H9 (cell line): ENCODE measurements around the gene PLEKHO2. TPM values are rescaled to one million over a fixed set of nuclear protein-coding genes. Genes with fewer than 3 reads are reported as not detected.
"Not testable (repeated sequence)": the region's sequence is repeated elsewhere in the genome, so short reads cannot be mapped to it uniquely, and the experiment has no call there.

Experiments used
- DNase-seq: peaks from one replicate; pipeline ENCODE4 v3.0.0-alpha.2; 2017
- H2AFZ ChIP-seq: one replicate; pipeline ENCODE4 v1.6.1; 2013; ENCODE audit warnings: mild to moderate bottlenecking, low read length, control low read depth, moderate library complexity
- H2AK5ac ChIP-seq: 2 replicates; pipeline ENCODE4 v1.6.1; 2013; ENCODE audit warnings: low read length, control low read depth, mixed read lengths; ENCODE audit not compliant: insufficient read length
- H2BK120ac ChIP-seq: one replicate; pipeline ENCODE4 v1.6.1; 2013; ENCODE audit warnings: low read depth, mild to moderate bottlenecking, low read length, control low read depth, inconsistent platforms; ENCODE audit not compliant: poor library complexity, severe bottlenecking
- H2BK12ac ChIP-seq: 2 replicates; pipeline ENCODE4 v1.6.1; 2013; ENCODE audit warnings: low read length, control low read depth, mixed read lengths, low read depth; ENCODE audit not compliant: insufficient read length
- H2BK15ac ChIP-seq: 2 replicates; pipeline ENCODE4 v1.6.1; 2013; ENCODE audit warnings: low read depth, low read length, control low read depth
- H2BK20ac ChIP-seq: one replicate; pipeline ENCODE4 v1.6.1; 2013; ENCODE audit warnings: low read depth, mild to moderate bottlenecking, low read length, control low read depth, inconsistent platforms; ENCODE audit not compliant: poor library complexity, severe bottlenecking
- H2BK5ac ChIP-seq: 2 replicates; pipeline ENCODE4 v1.6.1; 2013; ENCODE audit warnings: low read length, control low read depth, mixed read lengths; ENCODE audit not compliant: insufficient read length
- H3K14ac ChIP-seq: 2 replicates; pipeline ENCODE4 v1.6.1; 2013; ENCODE audit warnings: low read length, control low read depth; ENCODE audit not compliant: insufficient read depth
- H3K18ac ChIP-seq: 2 replicates; pipeline ENCODE4 v1.6.1; 2013; ENCODE audit warnings: low read depth, mild to moderate bottlenecking, mixed read lengths, low read length, control low read depth; ENCODE audit not compliant: insufficient read length
- H3K23ac ChIP-seq: 2 replicates; pipeline ENCODE4 v1.6.1; 2013; ENCODE audit warnings: low read length, control low read depth, mixed read lengths, low read depth; ENCODE audit not compliant: insufficient read length
- H3K23me2 ChIP-seq: 2 replicates; pipeline ENCODE4 v1.6.1; 2013; ENCODE audit warnings: low read depth, mild to moderate bottlenecking, mixed read lengths, low read length, control low read depth; ENCODE audit not compliant: insufficient read length, poor library complexity, severe bottlenecking
- H3K27ac ChIP-seq: 2 replicates; pipeline ENCODE4 v1.5.1; 2013; ENCODE audit warnings: low read length, control low read depth, mixed read lengths, low read depth; ENCODE audit not compliant: insufficient read length
- H3K27me3 ChIP-seq: 2 replicates; pipeline ENCODE4 v1.6.1; 2013; ENCODE audit warnings: low read length, control low read depth, inconsistent platforms; ENCODE audit not compliant: insufficient read depth
- H3K4ac ChIP-seq: 2 replicates; pipeline ENCODE4 v1.6.1; 2013; ENCODE audit warnings: low read depth, mild to moderate bottlenecking, control low read depth, inconsistent platforms, low read length, moderate library complexity
- H3K4me1 ChIP-seq: 2 replicates; pipeline ENCODE4 v1.6.1; 2013; ENCODE audit warnings: low read length, control low read depth, inconsistent platforms; ENCODE audit not compliant: insufficient read depth
- H3K4me2 ChIP-seq: 2 replicates; pipeline ENCODE4 v1.6.1; 2013; ENCODE audit warnings: low read length, control low read depth, mixed read lengths; ENCODE audit not compliant: insufficient read length, insufficient read depth
- H3K56ac ChIP-seq: 2 replicates; pipeline ENCODE4 v1.6.1; 2013; ENCODE audit warnings: low read depth, mild to moderate bottlenecking, mixed read lengths, low read length, control low read depth; ENCODE audit not compliant: insufficient read length
- H3K79me1 ChIP-seq: 2 replicates; pipeline ENCODE4 v1.6.1; 2013; ENCODE audit warnings: low read depth, mild to moderate bottlenecking, moderate library complexity, low read length, control low read depth, inconsistent platforms; ENCODE audit not compliant: insufficient read depth, poor library complexity, severe bottlenecking
- H3K79me2 ChIP-seq: 2 replicates; pipeline ENCODE4 v1.6.1; 2013; ENCODE audit warnings: low read length, control low read depth, inconsistent platforms; ENCODE audit not compliant: insufficient read depth
- H3K9ac ChIP-seq: 2 replicates; pipeline ENCODE4 v1.6.1; 2013; ENCODE audit warnings: low read length, control low read depth, mixed read lengths; ENCODE audit not compliant: insufficient read length; ENCODE audit errors: extremely low read depth
- H3K9me3 ChIP-seq: one replicate; pipeline ENCODE4 v1.6.1; 2013; ENCODE audit warnings: low read depth, low read length, inconsistent platforms; ENCODE audit not compliant: control insufficient read depth
- H3T11ph ChIP-seq: one replicate; pipeline ENCODE4 v1.6.1; 2013; ENCODE audit warnings: mild to moderate bottlenecking, low read length, control low read depth, inconsistent platforms
- H4K20me1 ChIP-seq: one replicate; pipeline ENCODE4 v1.6.1; 2013; ENCODE audit not compliant: control insufficient read depth, insufficient read length, insufficient read depth
- H4K5ac ChIP-seq: 2 replicates; pipeline ENCODE4 v1.6.1; 2013; ENCODE audit warnings: low read depth, mild to moderate bottlenecking, mixed read lengths, low read length, control low read depth; ENCODE audit not compliant: insufficient read length
- H4K8ac ChIP-seq: replicated peaks from 2 replicates; pipeline ENCODE4 v1.6.1; 2013; ENCODE audit warnings: low read length, control low read depth, mixed read lengths, low read depth; ENCODE audit not compliant: insufficient read length
- H4K91ac ChIP-seq: 2 replicates; pipeline ENCODE4 v1.6.1; 2013; ENCODE audit warnings: low read depth, mild to moderate bottlenecking, moderate library complexity, mixed read lengths, low read length, control low read depth; ENCODE audit not compliant: insufficient read length
- H3K27ac Mint-ChIP-seq, 3 experiments: 2 replicates in 2 of 3; 3 replicates in 1 of 3; pipeline ENCODE4 v1.8.0; 2020 to 2021; ENCODE audit warnings: mixed read lengths in 3 of 3, mild to moderate bottlenecking in 1 of 3, moderate library complexity in 1 of 3
- H3K27me3 Mint-ChIP-seq: 2 replicates; pipeline ENCODE4 v1.8.0; 2021; ENCODE audit warnings: low read depth, mild to moderate bottlenecking, moderate library complexity, mixed read lengths
- H3K36me3 Mint-ChIP-seq, 3 experiments: 2 replicates in 2 of 3; 3 replicates in 1 of 3; pipeline ENCODE4 v1.8.0; 2020 to 2021; ENCODE audit warnings: low read depth in 3 of 3, mixed read lengths in 3 of 3; ENCODE audit not compliant: insufficient read depth in 1 of 3
- H3K4me1 Mint-ChIP-seq, 2 experiments: 2 replicates each; pipeline ENCODE4 v1.8.0; 2020; ENCODE audit warnings: mixed read lengths in 2 of 2
- H3K4me3 Mint-ChIP-seq, 2 experiments: 2 replicates in 1 of 2; 3 replicates in 1 of 2; pipeline ENCODE4 v1.8.0; 2020 to 2021; ENCODE audit warnings: mild to moderate bottlenecking in 2 of 2, mixed read lengths in 2 of 2, moderate library complexity in 1 of 2
- H3K9me3 Mint-ChIP-seq, 2 experiments: 2 replicates in 1 of 2; 3 replicates in 1 of 2; pipeline ENCODE4 v1.8.0; 2020; ENCODE audit warnings: mild to moderate bottlenecking in 2 of 2, mixed read lengths in 2 of 2, moderate library complexity in 1 of 2
- WGBS: extraction: QIAGEN DNeasy Blood & Tissue Kit; methylation state at CpG from one replicate; pipeline ENCODE4 v1.1.7; 2013; ENCODE audit warnings: missing lambda C conversion rate, low lambda C conversion rate, mixed read lengths; ENCODE audit not compliant: insufficient read length; ENCODE audit errors: extremely low coverage; 5-methylcytosine and 5-hydroxymethylcytosine counted together
- total RNA-seq: library from RNA; stranded (reverse); gene quantifications from 2 replicates; pipeline ENCODE4 v1.2.1, GENCODE V29; 2021
- TF ChIP-seq, protein P1 (sequence below): fragments of 200-600 bp; sonication (generic); conservative IDR thresholded peaks from 3 replicates; pipeline ENCODE4 v1.8.0; 2021; ENCODE audit warnings: antibody characterized with exemption, mild to moderate bottlenecking

PLEKHO2 gene
- total RNA-seq, 1 experiment from 2014 or later, result 18.1 TPM

DNA sequence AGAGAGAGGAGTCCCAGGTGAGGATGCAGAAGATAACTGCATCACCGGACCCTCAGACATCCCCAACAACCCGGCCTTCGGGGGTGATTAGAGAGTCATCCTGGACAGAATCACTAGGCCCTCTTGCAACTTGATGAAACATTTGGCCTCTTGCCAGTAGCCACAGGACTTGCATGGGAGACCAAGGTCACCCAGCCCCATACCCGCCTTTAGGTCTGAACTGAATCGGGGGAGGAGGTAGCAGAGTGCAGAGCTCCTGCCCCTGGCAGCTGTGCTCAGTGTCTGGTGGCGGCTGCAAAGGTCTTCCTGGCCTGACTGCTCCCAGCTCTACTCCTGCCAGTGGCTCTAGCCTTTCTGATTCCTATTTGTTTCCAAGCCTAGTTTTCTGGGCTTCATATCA, 28.6 kb upstream of the PLEKHO2 start:
- Histone ChIP-seq H2BK5ac (no peak overlapping the region), H2AK5ac (no peak overlapping the region), H2AFZ (no peak overlapping the region), H2BK12ac (no peak overlapping the region), H2BK120ac (no peak overlapping the region), H3K27me3 (no peaks in the 10 kb centered on the region), H3K9me3 (no peaks in the 10 kb centered on the region), H4K5ac (no peak overlapping the region), H3K18ac (no peak overlapping the region), H4K91ac (no peak overlapping the region), H3K14ac (no peak overlapping the region), H3K23me2 (peaks cover 7% of the 10 kb centered on the region), H4K20me1 (no peaks in the 10 kb centered on the region), H4K8ac (no peak overlapping the region), H3K27ac (no peak overlapping the region), H3K79me1 (no peaks in the 10 kb centered on the region), H3K56ac (no peak overlapping the region), H2BK20ac (no peak overlapping the region), H3T11ph (no peak overlapping the region), H3K4ac (no peak overlapping the region), H3K23ac (no peak overlapping the region), H3K4me2 (no peak overlapping the region), H3K9ac (no peak overlapping the region), H3K4me1 (peaks cover 11% of the 10 kb centered on the region), H2BK15ac (no peak overlapping the region), H3K79me2 (no peaks in the 10 kb centered on the region)
- H3K9me3 Mint-ChIP-seq, result no peaks in the 10 kb centered on the region
- H3K4me3 Mint-ChIP-seq, result no peak overlapping the region; a peak in 1 of 5 replicates
- TF ChIP-seq, protein P1, sequence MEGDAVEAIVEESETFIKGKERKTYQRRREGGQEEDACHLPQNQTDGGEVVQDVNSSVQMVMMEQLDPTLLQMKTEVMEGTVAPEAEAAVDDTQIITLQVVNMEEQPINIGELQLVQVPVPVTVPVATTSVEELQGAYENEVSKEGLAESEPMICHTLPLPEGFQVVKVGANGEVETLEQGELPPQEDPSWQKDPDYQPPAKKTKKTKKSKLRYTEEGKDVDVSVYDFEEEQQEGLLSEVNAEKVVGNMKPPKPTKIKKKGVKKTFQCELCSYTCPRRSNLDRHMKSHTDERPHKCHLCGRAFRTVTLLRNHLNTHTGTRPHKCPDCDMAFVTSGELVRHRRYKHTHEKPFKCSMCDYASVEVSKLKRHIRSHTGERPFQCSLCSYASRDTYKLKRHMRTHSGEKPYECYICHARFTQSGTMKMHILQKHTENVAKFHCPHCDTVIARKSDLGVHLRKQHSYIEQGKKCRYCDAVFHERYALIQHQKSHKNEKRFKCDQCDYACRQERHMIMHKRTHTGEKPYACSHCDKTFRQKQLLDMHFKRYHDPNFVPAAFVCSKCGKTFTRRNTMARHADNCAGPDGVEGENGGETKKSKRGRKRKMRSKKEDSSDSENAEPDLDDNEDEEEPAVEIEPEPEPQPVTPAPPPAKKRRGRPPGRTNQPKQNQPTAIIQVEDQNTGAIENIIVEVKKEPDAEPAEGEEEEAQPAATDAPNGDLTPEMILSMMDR, result no peak
- DNase-seq, result peak; percentile 44
- H3K36me3 Mint-ChIP-seq, result peaks cover 12 to 23% (median 18%) of the 10 kb centered on the region in 3 experiments
- no peaks in the 10 kb centered on the region for H3K27me3 Mint-ChIP-seq
- H3K4me1 Mint-ChIP-seq, result peaks cover 54 to 60% of the 10 kb centered on the region in 2 experiments
- WGBS, result no CpG with 5 or more reads among the region's 6 CpGs
- peak overlapping the region; percentile 47 to 76 (median 50); a peak in 5 of 7 replicates for H3K27ac Mint-ChIP-seq

DNA sequence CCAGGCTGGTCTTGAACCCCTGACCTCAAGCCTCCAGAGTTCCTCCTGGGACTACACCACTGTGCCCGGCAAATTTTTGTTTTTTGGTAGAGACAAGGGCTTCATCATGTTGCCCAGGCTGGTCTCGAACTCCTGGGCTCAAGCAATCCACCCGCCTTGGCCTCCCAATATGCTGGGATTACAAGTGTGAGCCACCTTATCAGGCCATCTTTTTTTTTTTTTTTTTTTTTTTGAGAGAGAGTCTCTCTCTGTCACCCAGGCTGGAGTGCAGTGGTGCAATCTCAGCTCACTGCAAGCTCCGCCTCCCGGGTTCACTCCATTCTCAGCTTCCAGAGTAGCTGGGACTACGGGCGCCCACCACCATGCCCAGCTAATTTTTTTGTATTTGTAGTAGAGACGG, 27.4 kb upstream of the PLEKHO2 start:
- H3K23me2 ChIP-seq, H4K8ac ChIP-seq, H3K79me1 ChIP-seq, H3K27me3 ChIP-seq, H2BK5ac ChIP-seq, H3K79me2 ChIP-seq, H4K20me1 ChIP-seq, H2BK12ac ChIP-seq, H3K9me3 Mint-ChIP-seq, H3K23ac ChIP-seq, H3K4ac ChIP-seq, DNase-seq, H3K18ac ChIP-seq, H4K91ac ChIP-seq, H2BK120ac ChIP-seq, H2BK15ac ChIP-seq, H2AFZ ChIP-seq, H3T11ph ChIP-seq, H3K4me3 Mint-ChIP-seq, H3K9ac ChIP-seq, H3K56ac ChIP-seq, H3K27me3 Mint-ChIP-seq, H3K14ac ChIP-seq, H4K5ac ChIP-seq, H2AK5ac ChIP-seq, H3K27ac ChIP-seq, H3K9me3 ChIP-seq, H3K4me2 ChIP-seq, H2BK20ac ChIP-seq: not testable (repeated sequence)
- H3K4me1 Mint-ChIP-seq, result peaks cover 45 to 48% of the 10 kb centered on the region in 2 experiments
- peaks cover 11% of the 10 kb centered on the region for H3K4me1 ChIP-seq
- WGBS, result no CpG with 5 or more reads among the region's 8 CpGs
- H3K36me3 Mint-ChIP-seq, result peaks cover 21 to 33% (median 28%) of the 10 kb centered on the region in 3 experiments
- H3K27ac Mint-ChIP-seq, result peak overlapping the region in 1 of 3 experiments; percentile 33; a peak in 1 of 7 replicates
